Measurements from ENCODE around the gene RABGAP1L. TPM values are rescaled to one million over a fixed set of nuclear protein-coding genes. Genes with fewer than 3 reads are reported as not detected.
"Not testable (repeated sequence)": the region's sequence is repeated elsewhere in the genome, so short reads cannot be mapped to it uniquely, and the experiment has no call there.

The RABGAP1L gene
- total RNA-seq, 2 experiments from 2014 or later: 38.2 to 44.2 TPM

GRCh38 chr1:174812016-174812415 is 652.7 kb downstream of the RABGAP1L start:
- H3K9me3 Mint-ChIP-seq (ENCODE audit: insufficient read depth): no peaks in the 10 kb centered on the region
- POLR2A ChIA-PET: interaction anchor here (1.6 kb wide), 1 partner anchor 12 kb away, joined by 5 read pairs; no protein-coding TSS in a partner anchor
- no peak for ATAC-seq

GRCh38 chr1:174812656-174813055 is 653.3 kb downstream of the RABGAP1L start:
- CTCF ChIA-PET: interaction anchor here (1.0 to 1.5 kb wide), 3 partner anchors 13 to 186 kb away, joined by 3 to 6 read pairs (median 3); no protein-coding TSS in a partner anchor
- POLR2A ChIA-PET: no interaction called here
- Mint-ChIP-seq H3K4me1 (ENCODE audit: low read depth) (peaks cover 7% of the 10 kb centered on the region), H3K4me3 (no peak overlapping the region), H3K36me3 (ENCODE audit: low read depth) (peaks cover 2% of the 10 kb centered on the region), H3K27ac (no peak overlapping the region), H3K27me3 (ENCODE audit: low read depth) (no peaks in the 10 kb centered on the region), H3K9me3 (ENCODE audit: insufficient read depth) (no peaks in the 10 kb centered on the region)
- ATAC-seq (no peak), DNase-seq (no peak)

More at GRCh38 chr1:174812016-174812415, 652.7 kb downstream of the RABGAP1L start:
- CTCF ChIA-PET: interaction anchor here (1.0 to 1.5 kb wide), 3 partner anchors 12 to 187 kb away, joined by 3 to 6 read pairs (median 3); no protein-coding TSS in a partner anchor
- H3K27me3 Mint-ChIP-seq (ENCODE audit: low read depth): no peaks in the 10 kb centered on the region
- peaks cover 7% of the 10 kb centered on the region for H3K4me1 Mint-ChIP-seq (ENCODE audit: low read depth)
- H3K27ac Mint-ChIP-seq: no peak overlapping the region
- peaks cover 2% of the 10 kb centered on the region for H3K36me3 Mint-ChIP-seq (ENCODE audit: low read depth)
- DNase-seq: no peak
- no peak overlapping the region for H3K4me3 Mint-ChIP-seq

- Mint-ChIP-seq H3K27me3 (ENCODE audit: low read depth) (no peaks in the 10 kb centered on the region), H3K27ac (no peak overlapping the region), H3K9me3 (ENCODE audit: insufficient read depth) (no peaks in the 10 kb centered on the region), H3K4me3 (no peak overlapping the region), H3K36me3 (ENCODE audit: low read depth) (peaks cover 2% of the 10 kb centered on the region), H3K4me1 (ENCODE audit: low read depth) (peaks cover 6% of the 10 kb centered on the region)
- ATAC-seq: no peak
- CTCF ChIA-PET: no interaction called here
- no peak for DNase-seq
- POLR2A ChIA-PET: no interaction called here
Observed at GRCh38 chr1:174815036-174815435, 655.7 kb downstream of the RABGAP1L start.

GRCh38 chr1:174815474-174815908 is 656.2 kb downstream of the RABGAP1L start:
- Mint-ChIP-seq H3K4me3 (no peak overlapping the region), H3K27ac (no peak overlapping the region), H3K27me3 (ENCODE audit: low read depth) (no peaks in the 10 kb centered on the region), H3K4me1 (ENCODE audit: low read depth) (peaks cover 5% of the 10 kb centered on the region), H3K9me3 (ENCODE audit: insufficient read depth) (no peaks in the 10 kb centered on the region), H3K36me3 (ENCODE audit: low read depth) (peaks cover 2% of the 10 kb centered on the region)
- ATAC-seq (no peak), DNase-seq (no peak)
- ChIA-PET CTCF (no interaction called here), POLR2A (no interaction called here)

- ATAC-seq; DNase-seq; H3K27ac Mint-ChIP-seq; H3K36me3 Mint-ChIP-seq (ENCODE audit: low read depth); H3K4me1 Mint-ChIP-seq (ENCODE audit: low read depth); H3K4me3 Mint-ChIP-seq; H3K9me3 Mint-ChIP-seq (ENCODE audit: insufficient read depth); H3K27me3 Mint-ChIP-seq (ENCODE audit: low read depth): not testable (repeated sequence)
- CTCF ChIA-PET: interaction anchor here (1.1 kb wide), 1 partner anchor 330 kb away, joined by 3 read pairs; no protein-coding TSS in a partner anchor
- POLR2A ChIA-PET: interaction anchor here (1.1 kb wide), 1 partner anchor 182 kb away, joined by 3 read pairs; no protein-coding TSS in a partner anchor
Observed at GRCh38 chr1:174816621-174817020, 657.3 kb downstream of the RABGAP1L start.

- no peaks in the 10 kb centered on the region for H3K9me3 Mint-ChIP-seq (ENCODE audit: insufficient read depth)
- no peak for DNase-seq
- peaks cover under 1% of the 10 kb centered on the region for H3K36me3 Mint-ChIP-seq (ENCODE audit: low read depth)
- H3K27ac Mint-ChIP-seq: no peak overlapping the region
- H3K27me3 Mint-ChIP-seq (ENCODE audit: low read depth): no peaks in the 10 kb centered on the region
- ChIA-PET POLR2A (interaction anchor here (1.0 kb wide), 1 partner anchor 18 kb away, joined by 5 read pairs; no protein-coding TSS in a partner anchor), CTCF (no interaction called here)
- no peak for ATAC-seq
- no peak overlapping the region for H3K4me3 Mint-ChIP-seq
- peaks cover 5% of the 10 kb centered on the region for H3K4me1 Mint-ChIP-seq (ENCODE audit: low read depth)
Observed at GRCh38 chr1:174818014-174818616, 658.8 kb downstream of the RABGAP1L start.

- no peaks in the 10 kb centered on the region for H3K27me3 Mint-ChIP-seq (ENCODE audit: low read depth)
- H3K9me3 Mint-ChIP-seq (ENCODE audit: insufficient read depth): no peaks in the 10 kb centered on the region
- H3K36me3 Mint-ChIP-seq (ENCODE audit: low read depth): no peaks in the 10 kb centered on the region
- peaks cover 5% of the 10 kb centered on the region for H3K4me1 Mint-ChIP-seq (ENCODE audit: low read depth)
- CTCF ChIA-PET: interaction anchor here (1.4 kb wide), 1 partner anchor 13 kb away, joined by 3 read pairs; no protein-coding TSS in a partner anchor
- ATAC-seq (no peak), DNase-seq (no peak)
- H3K27ac Mint-ChIP-seq: no peak overlapping the region
- POLR2A ChIA-PET: no interaction called here
- no peak overlapping the region for H3K4me3 Mint-ChIP-seq
Observed at GRCh38 chr1:174818951-174819350, 659.6 kb downstream of the RABGAP1L start.

- ChIA-PET CTCF (interaction anchor here (1.0 to 1.4 kb wide), 2 partner anchors 10 to 14 kb away, joined by 3 read pairs; no protein-coding TSS in a partner anchor), POLR2A (no interaction called here)
- DNase-seq (no peak), ATAC-seq (no peak)
- Mint-ChIP-seq H3K4me3 (no peak overlapping the region), H3K36me3 (ENCODE audit: low read depth) (no peaks in the 10 kb centered on the region), H3K27me3 (ENCODE audit: low read depth) (no peaks in the 10 kb centered on the region), H3K4me1 (ENCODE audit: low read depth) (peaks cover 5% of the 10 kb centered on the region), H3K9me3 (ENCODE audit: insufficient read depth) (no peaks in the 10 kb centered on the region), H3K27ac (no peak overlapping the region)
Observed at GRCh38 chr1:174819596-174819995, 660.3 kb downstream of the RABGAP1L start.

- no peak for DNase-seq
- peaks cover 2% of the 10 kb centered on the region for H3K36me3 Mint-ChIP-seq (ENCODE audit: low read depth)
- H3K4me3 Mint-ChIP-seq: no peak overlapping the region
- ChIA-PET POLR2A (no interaction called here), CTCF (no interaction called here)
- H3K27ac Mint-ChIP-seq: no peak overlapping the region
- no peak for ATAC-seq
- H3K9me3 Mint-ChIP-seq (ENCODE audit: insufficient read depth): no peaks in the 10 kb centered on the region
- H3K27me3 Mint-ChIP-seq (ENCODE audit: low read depth): no peaks in the 10 kb centered on the region
- H3K4me1 Mint-ChIP-seq (ENCODE audit: low read depth): peaks cover 4% of the 10 kb centered on the region
Observed at GRCh38 chr1:174825127-174825526, 665.8 kb downstream of the RABGAP1L start.

GRCh38 chr1:174825806-174826205 is 666.5 kb downstream of the RABGAP1L start:
- no peak for DNase-seq
- Mint-ChIP-seq H3K9me3 (ENCODE audit: insufficient read depth) (no peaks in the 10 kb centered on the region), H3K36me3 (ENCODE audit: low read depth) (peaks cover 2% of the 10 kb centered on the region), H3K4me1 (ENCODE audit: low read depth) (peaks cover 4% of the 10 kb centered on the region), H3K4me3 (no peak overlapping the region), H3K27me3 (ENCODE audit: low read depth) (no peaks in the 10 kb centered on the region), H3K27ac (no peak overlapping the region)
- ChIA-PET POLR2A (no interaction called here), CTCF (no interaction called here)
- ATAC-seq: no peak

- Mint-ChIP-seq H3K4me3 (no peak overlapping the region), H3K36me3 (ENCODE audit: low read depth) (peaks cover 2% of the 10 kb centered on the region)
Observed at GRCh38 chr1:174828264-174828663, 668.9 kb downstream of the RABGAP1L start.

GRCh38 chr1:174829990-174830389 is 670.7 kb downstream of the RABGAP1L start:
- DNase-seq (no peak), ATAC-seq (no peak)
- Mint-ChIP-seq H3K4me3 (no peak overlapping the region), H3K9me3 (ENCODE audit: insufficient read depth) (no peaks in the 10 kb centered on the region), H3K36me3 (ENCODE audit: low read depth) (peaks cover 2% of the 10 kb centered on the region), H3K4me1 (ENCODE audit: low read depth) (peaks cover 4% of the 10 kb centered on the region), H3K27me3 (ENCODE audit: low read depth) (no peaks in the 10 kb centered on the region), H3K27ac (no peak overlapping the region)
- ChIA-PET CTCF (no interaction called here), POLR2A (no interaction called here)

More at GRCh38 chr1:174828264-174828663, 668.9 kb downstream of the RABGAP1L start:
- peaks cover 4% of the 10 kb centered on the region for H3K4me1 Mint-ChIP-seq (ENCODE audit: low read depth)
- no peaks in the 10 kb centered on the region for H3K9me3 Mint-ChIP-seq (ENCODE audit: insufficient read depth)
- ATAC-seq (no peak), DNase-seq (no peak)
- no peak overlapping the region for H3K27ac Mint-ChIP-seq
- POLR2A ChIA-PET: no interaction called here
- no peaks in the 10 kb centered on the region for H3K27me3 Mint-ChIP-seq (ENCODE audit: low read depth)
- CTCF ChIA-PET: no interaction called here

All from activated CD8-positive, alpha-beta T cell treated with anti-CD3 and anti-CD28 coated beads, Interleukin-2, amount 10 ng/mL, durations not matched to agents 7 days and 5 days (primary cell).